Adrenal gland (tissue), 5 donors: ENCODE data around the gene TRAPPC14.

ENCODE experiments used
- POLR2A ChIP-seq, 2 donors: fragments of 450-650 bp; IDR thresholded peaks; one replicate each; pipeline ENCODE4 v1.6.1; 2017; ENCODE audit warnings: antibody characterized with exemption in 2 of 2, mild to moderate bottlenecking in 2 of 2, moderate library complexity in 1 of 2
- TF ChIP-seq, protein P1 (sequence below), 6 experiments: fragments of 450-650 bp in 4 of 6; fragments of 200-600 bp in 2 of 6; sonication (generic) in 1 of 6; IDR thresholded peaks; 1 replicate in 5 of 6; 2 replicates in 1 of 6; pipeline versions ENCODE4 v1.5.1 to v1.8.0; 2016 to 2021; ENCODE audit warnings: antibody characterized with exemption in 6 of 6, mild to moderate bottlenecking in 2 of 6, moderate library complexity in 1 of 6
- donor health status: DM: no; HTN: no; CAD: no.

DNA sequence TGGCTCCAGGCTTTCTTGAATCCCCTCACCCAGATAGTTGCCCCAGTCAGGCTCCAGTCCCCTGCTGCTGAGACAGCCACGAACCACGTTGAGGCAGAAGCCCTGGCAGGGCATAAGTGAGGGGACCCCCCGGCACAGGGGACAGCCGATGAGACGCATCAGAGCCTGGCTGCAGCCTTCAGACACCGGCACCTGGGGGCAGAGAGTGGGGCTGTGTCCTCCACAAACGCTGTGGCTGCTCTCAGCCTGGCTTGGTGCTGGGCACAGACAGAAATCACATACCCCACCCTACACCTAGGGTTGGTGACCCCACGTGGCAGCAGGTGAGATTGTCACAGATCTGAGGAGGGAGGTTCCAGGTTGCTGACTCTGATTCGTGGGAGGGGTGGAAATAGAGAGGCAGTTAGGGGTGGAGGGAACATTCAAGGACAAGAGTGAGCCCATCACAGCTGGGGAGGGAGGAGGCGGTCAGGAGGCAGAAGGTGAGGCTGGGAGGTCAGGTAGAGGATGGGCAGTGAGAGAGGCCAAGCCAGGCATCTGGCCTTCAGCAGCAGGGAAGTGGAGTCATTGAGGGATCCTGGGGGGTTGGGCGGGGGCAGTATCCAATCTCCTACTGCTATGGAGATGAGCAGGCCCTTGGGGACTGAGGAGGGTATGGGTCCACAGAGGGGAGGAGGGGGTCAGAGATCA lies 15.4 kb upstream of the TRAPPC14 start:
- TF ChIP-seq, protein P1, sequence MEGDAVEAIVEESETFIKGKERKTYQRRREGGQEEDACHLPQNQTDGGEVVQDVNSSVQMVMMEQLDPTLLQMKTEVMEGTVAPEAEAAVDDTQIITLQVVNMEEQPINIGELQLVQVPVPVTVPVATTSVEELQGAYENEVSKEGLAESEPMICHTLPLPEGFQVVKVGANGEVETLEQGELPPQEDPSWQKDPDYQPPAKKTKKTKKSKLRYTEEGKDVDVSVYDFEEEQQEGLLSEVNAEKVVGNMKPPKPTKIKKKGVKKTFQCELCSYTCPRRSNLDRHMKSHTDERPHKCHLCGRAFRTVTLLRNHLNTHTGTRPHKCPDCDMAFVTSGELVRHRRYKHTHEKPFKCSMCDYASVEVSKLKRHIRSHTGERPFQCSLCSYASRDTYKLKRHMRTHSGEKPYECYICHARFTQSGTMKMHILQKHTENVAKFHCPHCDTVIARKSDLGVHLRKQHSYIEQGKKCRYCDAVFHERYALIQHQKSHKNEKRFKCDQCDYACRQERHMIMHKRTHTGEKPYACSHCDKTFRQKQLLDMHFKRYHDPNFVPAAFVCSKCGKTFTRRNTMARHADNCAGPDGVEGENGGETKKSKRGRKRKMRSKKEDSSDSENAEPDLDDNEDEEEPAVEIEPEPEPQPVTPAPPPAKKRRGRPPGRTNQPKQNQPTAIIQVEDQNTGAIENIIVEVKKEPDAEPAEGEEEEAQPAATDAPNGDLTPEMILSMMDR (IDR thresholded peaks at IDR 0.05), result no peak
- no peak for TF ChIP-seq POLR2A (IDR thresholded peaks at IDR 0.05)
